Neural cell (in vitro differentiated cells): Measurements from ENCODE around the gene S100G. TPM values are rescaled to one million over a fixed set of nuclear protein-coding genes. Genes with fewer than 3 reads are reported as not detected.

Experiments used
- polyA plus RNA-seq: library from polyadenylated mRNA; depleted of rRNA; stranded (reverse); fragments of >200 nt; gene quantifications from 2 replicates; pipeline ENCODE4 v1.2.3, GENCODE V29; 2014
- small RNA-seq, 3 experiments: library from RNA; depleted of rRNA; stranded (forward); fragments of <200 nt; gene quantifications; one replicate each; pipeline ENCODE3, GENCODE V24; 2012

Gene S100G
- polyA plus RNA-seq, 1 donor from 2014 or later, result not detected

Small RNA genes within 50 kb of the gene (small RNA-seq; reads per million reads assigned to genes)
- gene MIR548AM, result 0 reads per million in 3 experiments

Other genes with a start within 250 kb of the S100G start
- 17.1 and 18.9 TPM in 2 replicates for gene CTPS2, start 62.5 kb downstream of the S100G start, polyA plus RNA-seq
- gene SYAP1, start 69.5 kb downstream of the S100G start, polyA plus RNA-seq, result 13.3 and 14.4 TPM in 2 replicates
- 20.4 and 24.2 TPM in 2 replicates for gene TXLNG, start 136.3 kb downstream of the S100G start, polyA plus RNA-seq
- 197 and 204 TPM in 2 replicates for gene RBBP7, start 220.2 kb downstream of the S100G start, polyA plus RNA-seq